H1 (cell line): ENCODE data around the gene THYN1. TPM values are rescaled to one million over a fixed set of nuclear protein-coding genes. Genes with fewer than 3 reads are reported as not detected.

Source experiments
- CTCF ChIA-PET: fragments of 300-600 bp; sonication (Branson Sonifier 250); formaldehyde crosslinking; loops from one replicate; lab custom pipeline; 2021; ENCODE audit not compliant: partially characterized antibody; lab: Charles Lee
- POLR2A ChIA-PET: fragments of 300-600 bp; sonication (Branson Sonifier 250); formaldehyde crosslinking; loops from one replicate; lab custom pipeline; 2021; ENCODE audit warnings: inconsistent platforms; ENCODE audit not compliant: partially characterized antibody; lab: Charles Lee
- DNase-seq, 2 experiments: peaks; one replicate each; pipeline versions ENCODE4 v3.0.0 to v3.0.0-alpha.2; 2010 to 2022; ENCODE audit warnings: low spot score in 2 of 2, low read depth in 1 of 2, mixed read lengths in 1 of 2
- FAIRE-seq: peaks from 2 replicates; lab custom pipeline; 2011; peaks lifted over from hg19 to GRCh38; lab: Jason Lieb, UNC
- H2AFZ ChIP-seq: 2 replicates; pipeline ENCODE4 v1.8.1; 2012; ENCODE audit warnings: low read length, inconsistent platforms
- H2AK5ac ChIP-seq: 2 replicates; pipeline ENCODE4 v1.6.1; 2013; ENCODE audit warnings: low read depth, low read length
- H2BK120ac ChIP-seq: replicated peaks from 2 replicates; pipeline ENCODE3; 2013; ENCODE audit warnings: low read depth, low read length, inconsistent platforms
- H2BK12ac ChIP-seq: 2 replicates; pipeline ENCODE4 v1.6.1; 2013; ENCODE audit warnings: low read depth, low read length
- H2BK15ac ChIP-seq: 2 replicates; pipeline ENCODE4 v1.6.1; 2013; ENCODE audit warnings: low read length
- H2BK20ac ChIP-seq: 2 replicates; pipeline ENCODE4 v1.6.1; 2013; ENCODE audit warnings: low read length
- H2BK5ac ChIP-seq: 2 replicates; pipeline ENCODE4 v1.6.1; 2013; ENCODE audit warnings: low read depth, low read length
- H3K14ac ChIP-seq: 2 replicates; pipeline ENCODE4 v1.6.1; 2013; ENCODE audit warnings: inconsistent platforms; ENCODE audit not compliant: insufficient read length
- H3K18ac ChIP-seq: 2 replicates; pipeline ENCODE4 v1.6.1; 2013; ENCODE audit warnings: low read length; ENCODE audit errors: extremely low read depth
- H3K23ac ChIP-seq: 2 replicates; pipeline ENCODE4 v1.6.1; 2013; ENCODE audit warnings: inconsistent platforms; ENCODE audit not compliant: insufficient read length
- H3K23me2 ChIP-seq: 2 replicates; pipeline ENCODE4 v1.6.1; 2013; ENCODE audit warnings: low read depth, low read length
- H3K27ac ChIP-seq: 2 replicates; pipeline ENCODE4 v1.6.1; 2011; ENCODE audit warnings: low read depth, low read length, inconsistent platforms
- H3K27me3 ChIP-seq, 4 experiments: replicated peaks in 1 of 4; 1 replicate in 1 of 4; 2 replicates in 3 of 4; pipeline versions ENCODE4 v1.6.1 to v1.8.1; 2011 to 2013; ENCODE audit warnings: low read length in 3 of 4, mild to moderate bottlenecking in 3 of 4, inconsistent platforms in 2 of 4, mixed read lengths in 2 of 4, moderate library complexity in 1 of 4; ENCODE audit not compliant: control insufficient read depth in 3 of 4, insufficient read depth in 3 of 4; ENCODE audit errors: extremely low read depth in 1 of 4
- H3K36me3 ChIP-seq, 4 experiments: 2 replicates each; pipeline versions ENCODE4 v1.6.1 to v1.8.1; 2011 to 2013; ENCODE audit warnings: mild to moderate bottlenecking in 4 of 4, low read length in 3 of 4, moderate library complexity in 2 of 4, control low read depth in 1 of 4, inconsistent platforms in 1 of 4; ENCODE audit not compliant: insufficient read depth in 4 of 4, control insufficient read depth in 2 of 4
- H3K4ac ChIP-seq: replicated peaks from 2 replicates; pipeline ENCODE3; 2013; ENCODE audit warnings: low read length, low read depth, mixed read lengths, inconsistent platforms; ENCODE audit not compliant: insufficient read length
- H3K4me1 ChIP-seq, 4 experiments: replicated peaks in 1 of 4; 1 replicate in 1 of 4; 2 replicates in 3 of 4; pipeline versions ENCODE4 v1.6.1 to v1.8.1; 2011 to 2013; ENCODE audit warnings: low read length in 3 of 4, inconsistent platforms in 2 of 4, mixed read lengths in 1 of 4; ENCODE audit not compliant: insufficient read depth in 4 of 4, control insufficient read depth in 3 of 4
- H3K4me2 ChIP-seq, 2 experiments: 2 replicates each; pipeline versions ENCODE4 v1.6.1 to v1.8.1; 2011 to 2013; ENCODE audit warnings: low read depth in 2 of 2, low read length in 2 of 2, control low read depth in 1 of 2, inconsistent platforms in 1 of 2, mild to moderate bottlenecking in 1 of 2; ENCODE audit not compliant: insufficient read depth in 1 of 2
- H3K4me3 ChIP-seq, 4 experiments: fragments of 200-600, 300-600 bp in 1 of 4; sonication (generic), shearing (Covaris generic), sonication (Bioruptor Twin) in 1 of 4; 2 replicates each; pipeline versions ENCODE4 v1.5.1 to v1.8.1; 2011 to 2016; ENCODE audit warnings: low read length in 4 of 4, low read depth in 3 of 4, control low read depth in 2 of 4, inconsistent platforms in 2 of 4, mild to moderate bottlenecking in 2 of 4, mixed read lengths in 1 of 4, moderate library complexity in 1 of 4; ENCODE audit not compliant: insufficient read depth in 2 of 4; ENCODE audit errors: extremely low read depth in 1 of 4
- H3K56ac ChIP-seq: replicated peaks from 2 replicates; pipeline ENCODE3; 2013; ENCODE audit warnings: low read depth, mild to moderate bottlenecking, mixed read lengths, low read length, inconsistent platforms; ENCODE audit not compliant: insufficient read length
- H3K79me1 ChIP-seq: 2 replicates; pipeline ENCODE4 v1.6.1; 2013; ENCODE audit warnings: low read depth, low read length, control low read depth
- H3K79me2 ChIP-seq, 2 experiments: 2 replicates each; pipeline versions ENCODE4 v1.6.1 to v1.8.1; 2012 to 2013; ENCODE audit warnings: low read length in 2 of 2, mild to moderate bottlenecking in 2 of 2, inconsistent platforms in 1 of 2; ENCODE audit not compliant: insufficient read depth in 2 of 2, control insufficient read depth in 1 of 2
- H3K9ac ChIP-seq, 4 experiments: replicated peaks in 1 of 4; 1 replicate in 1 of 4; 2 replicates in 3 of 4; pipeline versions ENCODE4 v1.6.1 to v1.8.1; 2011 to 2013; ENCODE audit warnings: low read depth in 3 of 4, low read length in 3 of 4, control low read depth in 2 of 4, mild to moderate bottlenecking in 2 of 4, moderate library complexity in 2 of 4, inconsistent platforms in 1 of 4; ENCODE audit errors: extremely low read depth in 1 of 4
- H3K9me3 ChIP-seq, 2 experiments: 2 replicates each; pipeline versions ENCODE4 v1.6.1 to v1.8.1; 2012 to 2013; ENCODE audit warnings: mild to moderate bottlenecking in 2 of 2, moderate library complexity in 2 of 2, control low read depth in 1 of 2, inconsistent platforms in 1 of 2, low read depth in 1 of 2, low read length in 1 of 2, mixed read lengths in 1 of 2; ENCODE audit not compliant: insufficient read depth in 2 of 2
- H4K20me1 ChIP-seq, 2 experiments: replicated peaks in 1 of 2; 2 replicates each; pipeline versions ENCODE3 to v1.8.1; 2011 to 2013; ENCODE audit warnings: inconsistent platforms in 2 of 2, low read length in 2 of 2, mild to moderate bottlenecking in 1 of 2; ENCODE audit not compliant: insufficient read depth in 2 of 2, control insufficient read depth in 1 of 2
- H4K5ac ChIP-seq: 2 replicates; pipeline ENCODE4 v1.6.1; 2013; ENCODE audit warnings: low read length, low read depth, mixed read lengths, inconsistent platforms; ENCODE audit not compliant: insufficient read length
- H4K8ac ChIP-seq: 2 replicates; pipeline ENCODE4 v1.8.0; 2013; ENCODE audit warnings: mild to moderate bottlenecking, moderate library complexity, low read length, inconsistent platforms; ENCODE audit not compliant: insufficient read depth; ENCODE audit errors: extremely low read depth
- H4K91ac ChIP-seq: replicated peaks from 2 replicates; pipeline ENCODE3; 2013; ENCODE audit warnings: low read length, mixed read lengths, inconsistent platforms; ENCODE audit not compliant: insufficient read length
- ASH2L ChIP-seq: fragments of 200-600, 300-600 bp; sonication (generic); IDR thresholded peaks from one replicate; pipeline ENCODE4 v1.7.1; 2017; ENCODE audit warnings: low read length
- ATF2 ChIP-seq: IDR thresholded peaks from 2 replicates; pipeline ENCODE4 v1.6.1; 2012; ENCODE audit warnings: low read length, inconsistent platforms
- CBX5 ChIP-seq: fragments of 300-800, 300-1000 bp; sonication (generic); IDR thresholded peaks from 2 replicates; pipeline ENCODE4 v1.7.1; 2016; ENCODE audit warnings: antibody characterized with exemption, low read length, low read depth
- CEBPB ChIP-seq: IDR thresholded peaks from 2 replicates; pipeline ENCODE4 v1.6.1; 2012; ENCODE audit warnings: low read depth, low read length
- NRF1 ChIP-seq: IDR thresholded peaks from 2 replicates; pipeline ENCODE4 v1.6.1; 2011; ENCODE audit warnings: mild to moderate bottlenecking, low read depth, low read length, improper control_type of control experiment
- POLR2AphosphoS5 ChIP-seq: IDR thresholded peaks from 2 replicates; pipeline ENCODE4 v1.6.1; 2011; ENCODE audit warnings: low read depth, low read length
- SAP30 ChIP-seq: fragments of 300-600 bp; sonication (generic); IDR thresholded peaks from 2 replicates; pipeline ENCODE4 v1.7.1; 2012; ENCODE audit warnings: low read length, moderate library complexity, mild to moderate bottlenecking, inconsistent platforms; ENCODE audit not compliant: insufficient read depth, insufficient replicate concordance
- SIRT6 ChIP-seq: IDR thresholded peaks from one replicate; pipeline ENCODE4 v1.7.1; 2012; ENCODE audit warnings: low read length, inconsistent platforms
- SIX5 ChIP-seq: IDR thresholded peaks from 2 replicates; pipeline ENCODE4 v1.6.1; 2011; ENCODE audit warnings: mild to moderate bottlenecking, low read depth, low read length
- WGBS, 2 experiments: shearing (Covaris generic) in 1 of 2; methylation state at CpG; one replicate each; pipeline versions ENCODE4 v1.1.6 to v1.1.7; 2013 to 2015; ENCODE audit warnings: low lambda C conversion rate in 2 of 2, mixed read lengths in 2 of 2, inconsistent platforms in 1 of 2, low coverage in 1 of 2, missing lambda C conversion rate in 1 of 2; ENCODE audit not compliant: insufficient replicate concordance in 2 of 2, insufficient coverage in 1 of 2, insufficient read length in 1 of 2; ENCODE audit errors: extremely low coverage in 1 of 2, missing lambda C conversion rate in 1 of 2; 5-methylcytosine and 5-hydroxymethylcytosine counted together
- polyA plus RNA-seq, 7 experiments: library from polyadenylated mRNA; depleted of rRNA in 3 of 7; stranded (reverse) in 5 of 7; unstranded in 2 of 7; fragments of >200 nt in 5 of 7; fragments of 200-250 nt in 2 of 7; gene quantifications; 1 replicate in 5 of 7; 2 replicates in 1 of 7; 4 replicates in 1 of 7; pipeline versions ENCODE4 v1.2.1 to v1.2.3, GENCODE V29; 2011 to 2013; ENCODE audit warnings: missing spikeins in 2 of 7, mixed read lengths in 2 of 7
- total RNA-seq: library from RNA; stranded (reverse); fragmentation: NEBNext Ultra II Directional; extraction: Animal tissue kit (Norgen Biotek cat#: 25700); gene quantifications from 2 replicates; pipeline ENCODE4 v1.2.1, GENCODE V29; 2021

THYN1 gene
- total and polyA plus RNA-seq, 2 of the 8 experiments (the other 6 are each of a cell fraction or from before 2014, with no cell fraction given) = 77.3 to 95.1 TPM

GRCh38 chr11:134223836-134224709, 29.1 kb downstream of the THYN1 start, which contains the start of the genes NCAPD3 and VPS26B:
Gene NCAPD3 (minus strand): TSS chr11:134223967. CDS start chr11:134223926, 41 bp downstream.
Gene VPS26B (plus strand): TSS chr11:134224671. CDS start chr11:134225123, 452 bp downstream.
- Histone ChIP-seq H3K18ac (peak within 1 kb of the TSS; percentile 25; the same call in 1 of the 2 replicates), H3K14ac (no peak within 1 kb of the TSS), H3K79me1 (peaks cover 9% of the 10 kb centered on the region), H3K23me2 (peaks cover 20% of the 10 kb centered on the region), H3K4me1 (peaks cover 0 to 5% (median 3%) of the 10 kb centered on the region in 4 experiments), H2BK20ac (no peak within 1 kb of the TSS), H2BK12ac (no peak within 1 kb of the TSS), H2BK15ac (peak within 1 kb of the TSS; percentile 88; the same call in 1 of the 2 replicates), H3K4me3 (peak within 1 kb of the TSS; percentile 75 to 97 (median 86)), H4K5ac (peak within 1 kb of the TSS; percentile 46), H3K27me3 (peaks cover 0 to 6% (median 0%) of the 10 kb centered on the region in 4 experiments; a peak in 1 of 7 replicates), H3K79me2 (peaks cover 0 to 31% of the 10 kb centered on the region in 2 experiments; a peak in 2 of 4 replicates), H2AK5ac (no peak within 1 kb of the TSS), H2BK5ac (peak within 1 kb of the TSS; percentile 86; the same call in 1 of the 2 replicates), H3K23ac (no peak within 1 kb of the TSS), H4K91ac (peak within 1 kb of the TSS; percentile 83), H3K36me3 (peaks cover 3 to 10% (median 5%) of the 10 kb centered on the region in 4 experiments; a peak in 7 of 8 replicates), H3K9ac (peak within 1 kb of the TSS; percentile 35 to 62 (median 50)), H2AFZ (peak within 1 kb of the TSS; percentile 100), H4K8ac (peak within 1 kb of the TSS; percentile 53; the same call in 1 of the 2 replicates), H2BK120ac (no peak within 1 kb of the TSS), H3K4me2 (peak within 1 kb of the TSS; percentile 97 to 99), H3K4ac (no peak within 1 kb of the TSS), H3K56ac (no peak within 1 kb of the TSS), H3K9me3 (no peaks in the 10 kb centered on the region), H3K27ac (no peak within 1 kb of the TSS), H4K20me1 (peaks cover 0 to 8% of the 10 kb centered on the region in 2 experiments)
- FAIRE-seq (peak; percentile 7), DNase-seq (peak; percentile 86 to 96)
- ChIA-PET CTCF (interaction anchor here (0.6 to 4.8 kb wide), 4 partner anchors 11 to 49 kb away, joined by 3 to 23 read pairs (median 6); no protein-coding TSS in a partner anchor), POLR2A (interaction anchor here (0.7 to 3.4 kb wide), 7 partner anchors 10 to 154 kb away, joined by 3 to 11 read pairs (median 4); partner anchors contain the start of gene GLB1L3)
- 1% methylated on average over 67 of the region's 89 CpGs; no CpG with 5 or more reads in 1 of the 2 experiments for WGBS, 2 experiments
- TF ChIP-seq SIRT6 = no peak
- no peak for TF ChIP-seq SIX5
- TF ChIP-seq NRF1 = peak; percentile 99
- peak; percentile 87 for TF ChIP-seq ASH2L
- no peak for TF ChIP-seq CEBPB
- no peak for TF ChIP-seq CBX5
- TF ChIP-seq SAP30 = peak; percentile 99
- TF ChIP-seq POLR2AphosphoS5 = peak; percentile 55; the same call in 1 of the 2 replicates
- 0 out of 2 replicates have a peak, but pooled peaks have one; percentile 73 for TF ChIP-seq ATF2
